ENCODE measurements around the gene GTF2A2. TPM values are rescaled to one million over a fixed set of nuclear protein-coding genes. Genes with fewer than 3 reads are reported as not detected.

Gene GTF2A2
- total RNA-seq, 3 donors from 2014 or later, result 20.3 to 40.7 (median 36.1) TPM

DNA sequence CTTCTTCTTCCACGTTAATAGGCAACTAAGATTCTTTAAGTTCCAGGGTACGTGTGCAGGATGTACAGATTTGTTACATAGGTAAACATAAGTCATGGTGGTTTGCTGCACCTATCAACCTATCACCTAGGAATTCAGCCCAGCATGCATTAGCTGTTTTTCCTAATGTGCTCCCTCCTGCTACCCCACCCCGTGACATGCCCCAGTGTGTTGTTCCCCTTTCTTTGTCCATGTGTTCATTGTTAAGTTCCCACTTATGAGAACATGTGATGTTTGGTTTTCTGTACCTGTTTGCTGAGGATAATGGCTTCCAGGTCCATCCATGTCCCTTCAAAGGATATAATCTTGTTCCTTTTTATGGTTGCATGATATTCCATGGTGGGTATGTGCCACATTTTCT is 21.1 kb downstream of the GTF2A2 start:
- Histone ChIP-seq H3K4me1 (no peaks in the 10 kb centered on the region), H3K4me3 (no peak overlapping the region), H3K27ac (no peak overlapping the region), H3K36me3 (no peaks in the 10 kb centered on the region), H3K9me3 (no peaks in the 10 kb centered on the region), H3K27me3 (no peaks in the 10 kb centered on the region)
- no peak for DNase-seq (ENCODE audit: low spot score in 2 of 2)
- intact Hi-C loops (cut with DNase I; ENCODE audit: low total_unique reads), result no loop called here
- TF ChIP-seq POLR2A (IDR thresholded peaks at IDR 0.05) (no peak), POLR2AphosphoS5 (IDR thresholded peaks at IDR 0.05) (no peak)
- TF ChIP-seq, protein P1, sequence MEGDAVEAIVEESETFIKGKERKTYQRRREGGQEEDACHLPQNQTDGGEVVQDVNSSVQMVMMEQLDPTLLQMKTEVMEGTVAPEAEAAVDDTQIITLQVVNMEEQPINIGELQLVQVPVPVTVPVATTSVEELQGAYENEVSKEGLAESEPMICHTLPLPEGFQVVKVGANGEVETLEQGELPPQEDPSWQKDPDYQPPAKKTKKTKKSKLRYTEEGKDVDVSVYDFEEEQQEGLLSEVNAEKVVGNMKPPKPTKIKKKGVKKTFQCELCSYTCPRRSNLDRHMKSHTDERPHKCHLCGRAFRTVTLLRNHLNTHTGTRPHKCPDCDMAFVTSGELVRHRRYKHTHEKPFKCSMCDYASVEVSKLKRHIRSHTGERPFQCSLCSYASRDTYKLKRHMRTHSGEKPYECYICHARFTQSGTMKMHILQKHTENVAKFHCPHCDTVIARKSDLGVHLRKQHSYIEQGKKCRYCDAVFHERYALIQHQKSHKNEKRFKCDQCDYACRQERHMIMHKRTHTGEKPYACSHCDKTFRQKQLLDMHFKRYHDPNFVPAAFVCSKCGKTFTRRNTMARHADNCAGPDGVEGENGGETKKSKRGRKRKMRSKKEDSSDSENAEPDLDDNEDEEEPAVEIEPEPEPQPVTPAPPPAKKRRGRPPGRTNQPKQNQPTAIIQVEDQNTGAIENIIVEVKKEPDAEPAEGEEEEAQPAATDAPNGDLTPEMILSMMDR (IDR thresholded peaks at IDR 0.05), result no peak

DNA sequence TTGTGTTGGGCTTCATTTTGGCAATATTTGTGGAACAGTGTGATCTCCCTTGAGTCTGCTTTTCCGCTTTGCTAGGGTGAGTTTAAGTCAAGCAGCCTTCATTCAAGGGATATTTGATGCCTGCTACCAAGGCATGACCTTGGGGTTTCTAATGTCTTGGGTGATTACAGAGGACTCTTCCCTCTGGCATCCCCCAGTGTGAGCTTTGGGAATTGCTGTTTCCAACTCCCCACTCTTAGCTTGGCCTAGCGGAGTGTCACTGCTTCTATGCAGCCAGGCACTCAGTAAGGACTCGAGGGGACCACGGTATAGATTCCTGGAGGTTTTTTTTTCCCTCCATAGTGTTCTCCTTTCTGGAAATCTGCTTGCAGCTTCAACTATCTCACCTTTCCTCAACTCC is 24.6 kb downstream of the GTF2A2 start:
- Histone ChIP-seq H3K4me3 (no peak overlapping the region), H3K27me3 (no peaks in the 10 kb centered on the region), H3K36me3 (no peaks in the 10 kb centered on the region), H3K27ac (no peak overlapping the region), H3K4me1 (no peaks in the 10 kb centered on the region), H3K9me3 (no peaks in the 10 kb centered on the region)
- intact Hi-C loops (cut with DNase I; ENCODE audit: low total_unique reads), result loop anchor here (5.0 kb wide), 1 partner anchor 275 kb away; no protein-coding TSS in a partner anchor
- no peak for DNase-seq (ENCODE audit: low spot score in 2 of 2)
- no peak for TF ChIP-seq POLR2A (IDR thresholded peaks at IDR 0.05)
- no peak for TF ChIP-seq POLR2AphosphoS5 (IDR thresholded peaks at IDR 0.05)
- TF ChIP-seq, protein P1 (IDR thresholded peaks at IDR 0.05), result no peak

DNA sequence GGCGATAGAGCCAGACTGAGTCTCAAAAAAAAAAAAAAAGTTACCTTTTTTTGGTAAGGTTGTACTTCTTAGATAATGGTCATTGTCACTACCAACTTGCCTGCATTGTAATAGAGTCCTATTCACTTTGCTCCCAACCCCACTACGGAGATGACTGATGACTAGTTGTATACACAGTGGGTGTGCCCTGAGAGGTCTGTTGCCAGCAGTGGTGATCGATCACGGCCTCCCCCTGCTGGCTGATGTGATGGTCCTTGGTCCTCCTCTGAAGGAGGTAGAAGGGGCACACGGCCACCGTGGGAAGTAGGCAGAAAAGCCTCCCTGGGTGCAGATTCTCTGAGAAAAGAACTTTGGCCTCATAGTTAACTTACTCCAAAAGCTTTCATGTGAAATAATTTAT is 35.0 kb downstream of the GTF2A2 start:
- Histone ChIP-seq H3K27ac (no peak overlapping the region), H3K36me3 (no peaks in the 10 kb centered on the region), H3K27me3 (no peaks in the 10 kb centered on the region), H3K9me3 (no peaks in the 10 kb centered on the region), H3K4me1 (no peaks in the 10 kb centered on the region), H3K4me3 (no peak overlapping the region)
- DNase-seq (ENCODE audit: low spot score in 2 of 2), result no peak
- TF ChIP-seq, protein P1 (IDR thresholded peaks at IDR 0.05), result no peak
- no peak for TF ChIP-seq POLR2A (IDR thresholded peaks at IDR 0.05)
- no peak for TF ChIP-seq POLR2AphosphoS5 (IDR thresholded peaks at IDR 0.05)
- intact Hi-C loops (cut with DNase I; ENCODE audit: low total_unique reads), result no loop called here

DNA sequence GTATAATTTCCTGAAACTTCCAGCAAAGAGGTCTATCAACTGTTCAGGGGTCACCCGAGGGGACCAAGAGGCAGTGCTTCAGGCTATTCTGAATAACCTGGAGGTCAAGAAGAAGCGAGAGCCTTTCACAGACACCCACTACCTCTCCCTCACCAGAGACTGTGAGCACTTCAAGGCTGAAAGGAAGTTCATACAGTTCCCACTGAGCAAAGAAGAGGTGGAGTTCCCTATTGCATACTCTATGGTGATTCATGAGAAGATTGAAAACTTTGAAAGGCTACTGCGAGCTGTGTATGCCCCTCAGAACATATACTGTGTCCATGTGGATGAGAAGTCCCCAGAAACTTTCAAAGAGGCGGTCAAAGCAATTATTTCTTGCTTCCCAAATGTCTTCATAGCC is 38.9 kb downstream of the GTF2A2 start:
- H3K4me3 ChIP-seq, result no peak overlapping the region
- TF ChIP-seq POLR2AphosphoS5 (IDR thresholded peaks at IDR 0.05) (no peak), POLR2A (IDR thresholded peaks at IDR 0.05) (no peak)
- TF ChIP-seq, protein P1 (IDR thresholded peaks at IDR 0.05), result no peak
- H3K4me1 ChIP-seq, result no peaks in the 10 kb centered on the region
- no peaks in the 10 kb centered on the region for H3K9me3 ChIP-seq
- no peaks in the 10 kb centered on the region for H3K27me3 ChIP-seq
- H3K27ac ChIP-seq, result no peak overlapping the region
- no peak for DNase-seq (ENCODE audit: low spot score in 2 of 2)
- intact Hi-C loops (cut with DNase I; ENCODE audit: low total_unique reads), result no loop called here
- H3K36me3 ChIP-seq, result no peaks in the 10 kb centered on the region

DNA sequence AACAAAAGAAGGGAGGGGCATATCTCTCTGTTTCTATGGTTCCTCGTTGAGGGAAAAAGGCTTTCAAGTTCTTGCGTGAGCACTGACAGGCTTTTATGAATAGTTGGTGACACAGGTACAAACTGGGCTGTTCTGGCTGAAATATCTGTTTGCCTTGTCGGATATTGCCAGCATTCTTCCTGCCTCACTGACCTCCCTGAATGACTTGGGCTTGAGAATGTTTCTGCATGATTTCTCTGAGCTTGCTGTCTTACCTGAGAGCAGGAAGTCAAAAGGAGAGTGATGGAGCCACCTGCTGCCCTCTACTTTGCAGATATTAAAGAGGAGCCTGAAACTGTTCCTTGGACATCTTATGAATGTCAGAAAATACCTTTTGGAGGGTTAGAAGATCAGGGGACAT is 40.9 kb downstream of the GTF2A2 start:
- H3K4me1 ChIP-seq, result no peaks in the 10 kb centered on the region
- H3K27ac ChIP-seq, result no peak overlapping the region
- DNase-seq (ENCODE audit: low spot score in 2 of 2), result no peak
- TF ChIP-seq POLR2AphosphoS5 (IDR thresholded peaks at IDR 0.05), result no peak
- TF ChIP-seq, protein P1 (IDR thresholded peaks at IDR 0.05), result peak in 1 of 3 donors; percentile 12
- H3K36me3 ChIP-seq, result no peaks in the 10 kb centered on the region
- H3K27me3 ChIP-seq, result no peaks in the 10 kb centered on the region
- intact Hi-C loops (cut with DNase I; ENCODE audit: low total_unique reads), result no loop called here
- no peak overlapping the region for H3K4me3 ChIP-seq
- H3K9me3 ChIP-seq, result no peaks in the 10 kb centered on the region
